ENCODE data around the gene MPRIP.
A peak's percentile ranks its signal among the peaks of the same experiment; 100 is the strongest.

Gene MPRIP

DNA sequence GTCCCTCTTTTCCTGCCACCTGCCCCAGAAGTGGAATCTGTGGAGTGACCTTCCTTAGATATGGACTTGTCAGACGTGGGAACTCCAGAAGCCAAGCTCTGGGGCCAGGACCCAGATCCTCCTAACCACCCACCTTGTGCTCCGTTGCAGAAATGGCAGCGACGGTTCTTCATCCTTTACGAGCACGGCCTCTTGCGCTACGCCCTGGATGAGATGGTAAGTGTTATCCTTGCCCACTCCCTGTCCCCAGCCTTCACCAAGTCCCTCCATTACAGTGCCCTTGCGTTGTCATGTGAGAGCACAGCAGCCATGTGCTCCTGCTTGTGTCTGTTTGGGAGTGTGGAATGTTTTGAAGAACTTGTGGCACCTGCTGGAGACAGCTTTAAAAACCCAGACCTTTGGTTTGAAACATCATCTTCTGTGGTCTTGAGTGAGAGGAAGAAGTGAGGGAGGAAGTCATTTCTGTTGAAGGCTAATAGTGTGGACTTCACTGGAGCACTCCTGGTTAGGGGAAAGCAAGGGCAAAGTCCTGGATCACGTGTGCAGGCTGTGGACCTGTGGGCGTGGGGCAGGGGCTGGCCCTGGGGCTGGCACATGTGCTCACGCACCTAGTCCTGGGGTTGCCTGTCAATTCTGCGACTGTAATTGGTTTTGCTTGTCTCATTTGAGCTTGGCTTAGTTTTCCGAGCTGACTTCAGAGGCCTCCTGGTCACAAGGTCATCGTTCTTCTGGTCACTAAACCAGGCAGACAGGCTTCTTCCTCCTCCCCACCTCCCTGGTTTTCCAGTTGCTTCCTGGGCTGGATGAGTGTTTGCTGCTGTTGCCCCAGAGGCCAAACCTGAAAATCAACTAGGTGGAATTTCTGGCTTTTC, 35.8 kb downstream of the MPRIP start:
- ChIA-PET POLR2A (ENCODE audit: low non-redundant PET) (interaction anchor here (0.9 kb wide), 1 partner anchor 34 kb away, joined by 3 read pairs; no protein-coding TSS in a partner anchor), CTCF (interaction anchor here (0.5 kb wide), 1 partner anchor 69 kb away, joined by 3 read pairs; no protein-coding TSS in a partner anchor)
- peak overlapping the region; percentile 59 for H3K27ac ChIP-seq
- DNase-seq (ENCODE audit: low spot score): no peak
- TF ChIP-seq, protein P1, sequence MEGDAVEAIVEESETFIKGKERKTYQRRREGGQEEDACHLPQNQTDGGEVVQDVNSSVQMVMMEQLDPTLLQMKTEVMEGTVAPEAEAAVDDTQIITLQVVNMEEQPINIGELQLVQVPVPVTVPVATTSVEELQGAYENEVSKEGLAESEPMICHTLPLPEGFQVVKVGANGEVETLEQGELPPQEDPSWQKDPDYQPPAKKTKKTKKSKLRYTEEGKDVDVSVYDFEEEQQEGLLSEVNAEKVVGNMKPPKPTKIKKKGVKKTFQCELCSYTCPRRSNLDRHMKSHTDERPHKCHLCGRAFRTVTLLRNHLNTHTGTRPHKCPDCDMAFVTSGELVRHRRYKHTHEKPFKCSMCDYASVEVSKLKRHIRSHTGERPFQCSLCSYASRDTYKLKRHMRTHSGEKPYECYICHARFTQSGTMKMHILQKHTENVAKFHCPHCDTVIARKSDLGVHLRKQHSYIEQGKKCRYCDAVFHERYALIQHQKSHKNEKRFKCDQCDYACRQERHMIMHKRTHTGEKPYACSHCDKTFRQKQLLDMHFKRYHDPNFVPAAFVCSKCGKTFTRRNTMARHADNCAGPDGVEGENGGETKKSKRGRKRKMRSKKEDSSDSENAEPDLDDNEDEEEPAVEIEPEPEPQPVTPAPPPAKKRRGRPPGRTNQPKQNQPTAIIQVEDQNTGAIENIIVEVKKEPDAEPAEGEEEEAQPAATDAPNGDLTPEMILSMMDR (conservative IDR thresholded peaks at IDR 0.05; ENCODE audit: low read depth): no peak

DNA sequence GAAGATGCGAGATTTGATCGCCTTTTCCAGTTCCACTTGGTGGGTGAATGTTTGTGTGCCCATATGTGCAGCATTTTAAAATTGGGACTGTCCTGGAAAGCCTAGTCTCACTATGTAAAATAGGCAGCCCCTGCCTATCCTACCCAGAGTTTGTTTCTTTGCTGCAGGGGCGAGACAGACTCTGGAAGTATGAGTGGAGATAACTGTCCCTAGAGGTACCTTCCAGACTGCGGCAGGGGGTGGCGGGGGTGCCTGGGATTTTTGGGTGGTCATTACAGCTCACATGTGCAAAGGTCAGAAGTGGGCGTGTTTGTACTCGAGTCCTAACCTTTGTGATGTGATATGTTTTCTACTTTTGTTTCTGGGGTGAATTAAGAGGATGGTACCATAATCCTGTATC, 36.6 kb downstream of the MPRIP start:
- CTCF ChIA-PET: interaction anchor here (0.5 kb wide), 1 partner anchor 70 kb away, joined by 3 read pairs; no protein-coding TSS in a partner anchor
- TF ChIP-seq, protein P1 (conservative IDR thresholded peaks at IDR 0.05; ENCODE audit: low read depth): no peak
- POLR2A ChIA-PET (ENCODE audit: low non-redundant PET): interaction anchor here (0.9 kb wide), 1 partner anchor 35 kb away, joined by 3 read pairs; no protein-coding TSS in a partner anchor
- peak overlapping the region; percentile 59 for H3K27ac ChIP-seq
- DNase-seq (ENCODE audit: low spot score): no peak

DNA sequence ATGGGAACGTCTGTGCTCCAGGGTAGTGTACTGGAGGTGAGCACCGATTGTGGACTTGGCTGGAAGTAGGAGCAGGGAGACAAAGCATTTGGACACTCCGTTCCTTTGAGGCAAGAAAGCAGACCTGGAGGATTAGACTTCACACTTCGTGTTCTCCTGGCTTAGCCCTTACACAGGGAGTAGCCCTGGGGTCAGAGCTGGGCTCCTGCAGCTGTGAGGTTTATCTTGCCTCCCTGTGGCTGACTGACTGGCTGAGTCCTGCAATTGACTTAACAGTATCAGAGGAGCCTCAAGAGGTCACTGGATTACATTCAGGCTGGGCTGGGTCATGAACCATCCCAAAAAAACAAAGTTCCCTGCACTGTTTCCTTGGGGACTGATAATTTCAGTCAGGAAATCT, 37.1 kb downstream of the MPRIP start:
- CTCF ChIA-PET: no interaction called here
- peak overlapping the region; percentile 59 for H3K27ac ChIP-seq
- TF ChIP-seq, protein P1 (conservative IDR thresholded peaks at IDR 0.05; ENCODE audit: low read depth): no peak
- DNase-seq (ENCODE audit: low spot score): no peak
- POLR2A ChIA-PET (ENCODE audit: low non-redundant PET): no interaction called here

DNA sequence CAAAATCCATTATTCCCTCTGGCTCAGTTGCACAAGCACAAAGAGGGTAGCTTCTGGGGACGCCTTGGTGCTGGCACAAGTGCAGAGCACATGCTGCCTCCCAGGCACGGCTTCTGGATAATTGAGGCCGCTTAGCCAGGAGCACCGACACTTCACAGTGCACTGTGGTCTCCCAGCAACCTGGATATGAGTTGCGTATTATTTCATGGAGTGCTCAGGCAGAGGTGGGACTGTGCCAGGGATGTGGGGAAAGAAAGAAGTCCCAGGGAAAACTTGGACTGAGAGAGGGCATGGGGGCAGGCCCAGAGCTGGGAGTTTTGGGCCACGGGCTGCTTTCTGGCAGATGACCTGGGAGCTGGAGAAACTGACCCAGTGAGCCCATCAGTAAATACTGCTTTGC, 37.5 kb downstream of the MPRIP start:
- POLR2A ChIA-PET (ENCODE audit: low non-redundant PET): no interaction called here
- no peak for DNase-seq (ENCODE audit: low spot score)
- H3K27ac ChIP-seq: peak overlapping the region; percentile 59
- TF ChIP-seq, protein P1 (conservative IDR thresholded peaks at IDR 0.05; ENCODE audit: low read depth): no peak
- CTCF ChIA-PET: interaction anchor here (0.7 kb wide), 1 partner anchor 62 kb away, joined by 3 read pairs; no protein-coding TSS in a partner anchor

DNA sequence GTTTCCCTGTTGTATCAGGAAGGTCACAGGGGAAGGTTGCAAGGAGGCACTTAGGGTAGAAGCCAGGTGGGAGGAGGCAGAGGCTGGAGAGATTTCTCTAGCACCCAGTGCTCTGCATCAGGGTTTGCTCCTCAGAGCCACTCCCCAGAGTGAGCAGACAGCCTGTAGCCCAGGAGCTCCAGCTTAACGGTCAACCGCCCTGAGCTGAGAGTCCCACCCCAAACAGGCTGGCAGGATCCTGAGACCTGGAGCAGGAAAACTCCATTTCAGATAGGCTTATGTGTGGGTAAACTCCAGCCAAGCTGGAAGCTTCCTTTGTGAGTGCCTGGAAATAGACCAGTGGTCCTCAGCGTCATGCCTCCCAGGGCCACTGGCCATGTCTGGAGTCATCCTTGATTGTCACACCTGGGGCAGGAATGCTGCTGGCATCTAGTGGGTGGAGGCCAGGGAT, 37.9 kb downstream of the MPRIP start:
- TF ChIP-seq, protein P1 (conservative IDR thresholded peaks at IDR 0.05; ENCODE audit: low read depth): no peak
- no peak for DNase-seq (ENCODE audit: low spot score)
- ChIA-PET POLR2A (ENCODE audit: low non-redundant PET) (no interaction called here), CTCF (interaction anchor here (0.7 kb wide), 1 partner anchor 62 kb away, joined by 3 read pairs; no protein-coding TSS in a partner anchor)
- peak overlapping the region; percentile 59 for H3K27ac ChIP-seq

DNA sequence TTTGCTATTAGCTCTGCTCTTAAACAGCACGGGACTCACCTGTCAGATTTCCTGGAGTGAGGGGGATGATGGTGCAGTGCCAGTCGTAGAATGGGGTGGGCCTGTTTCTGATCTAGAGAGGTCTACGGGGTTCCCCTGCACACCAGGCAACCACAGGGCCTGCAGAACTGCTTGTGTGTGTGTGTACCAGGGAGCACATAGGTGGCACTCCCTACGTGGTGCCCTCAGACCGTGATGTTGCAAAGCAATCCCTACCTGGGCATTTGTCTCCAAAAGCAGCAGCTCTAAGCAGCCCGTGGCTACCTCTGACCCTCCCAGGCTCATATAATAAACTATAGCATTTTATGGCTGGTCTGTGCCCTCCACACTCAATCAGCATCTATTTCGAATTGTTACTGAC, 38.5 kb downstream of the MPRIP start:
- POLR2A ChIA-PET (ENCODE audit: low non-redundant PET): no interaction called here

More for the DNA sequence above, 38.5 kb downstream of the MPRIP start:
- H3K27ac ChIP-seq: peak overlapping the region; percentile 59
- TF ChIP-seq, protein P1 (conservative IDR thresholded peaks at IDR 0.05; ENCODE audit: low read depth): no peak
- CTCF ChIA-PET: no interaction called here
- DNase-seq (ENCODE audit: low spot score): no peak
